Naive thymus-derived CD8-positive, alpha-beta T cell (primary cell): ENCODE results near the gene MTSS2. TPM values are rescaled to one million over a fixed set of nuclear protein-coding genes. Genes with fewer than 3 reads are reported as not detected.

Experiments
- ATAC-seq, 2 donors: fragments of 150-1000 bp; cut with Tn5 transposase in 1 of 2; sonication (Bioruptor Pico), chemical (Tn5 transposase) in 1 of 2; 1 replicate in 1 of 2; 2 replicates in 1 of 2; pipeline ENCODE4 v1.10.0; 2021; ENCODE audit warnings: mild to moderate bottlenecking in 2 of 2, moderate library complexity in 2 of 2
- POLR2A ChIA-PET: fragments of 350-600 bp; sonication (Branson Sonifier 250); formaldehyde crosslinking; loops from one replicate; lab custom pipeline; 2021; ENCODE audit warnings: antibody characterized with exemption; lab: Charles Lee
- DNase-seq, 10 donors: peaks; one replicate each; pipeline versions ENCODE4 v3.0.0 to v3.0.0-alpha.2; 2020 to 2022
- H3K27ac Mint-ChIP-seq, 10 donors: one replicate each; pipeline ENCODE4 v1.8.0; 2020 to 2022; ENCODE audit warnings: mild to moderate bottlenecking in 10 of 10, mixed read lengths in 10 of 10, moderate library complexity in 4 of 10, inconsistent platforms in 1 of 10
- H3K27me3 Mint-ChIP-seq, 5 donors: one replicate each; pipeline ENCODE4 v1.8.0; 2021 to 2022; ENCODE audit warnings: mixed read lengths in 5 of 5
- H3K36me3 Mint-ChIP-seq, 3 donors: one replicate each; pipeline ENCODE4 v1.8.0; 2020 to 2022; ENCODE audit warnings: mixed read lengths in 3 of 3, mild to moderate bottlenecking in 2 of 3, inconsistent platforms in 1 of 3
- H3K4me1 Mint-ChIP-seq, 4 donors: one replicate each; pipeline ENCODE4 v1.8.0; 2021 to 2022; ENCODE audit warnings: mixed read lengths in 4 of 4
- H3K4me3 Mint-ChIP-seq, 10 donors: one replicate each; pipeline ENCODE4 v1.8.0; 2020 to 2022; ENCODE audit warnings: mild to moderate bottlenecking in 10 of 10, mixed read lengths in 10 of 10, moderate library complexity in 6 of 10, inconsistent platforms in 1 of 10
- H3K9me3 Mint-ChIP-seq, 9 donors: one replicate each; pipeline ENCODE4 v1.8.0; 2020 to 2022; ENCODE audit warnings: mixed read lengths in 9 of 9, mild to moderate bottlenecking in 3 of 9, inconsistent platforms in 1 of 9, moderate library complexity in 1 of 9
- polyA plus RNA-seq, 3 donors: library from polyadenylated mRNA; unstranded; fragments of 300-500 nt; fragmentation: Illumina TruSeq; gene quantifications; one replicate each; pipeline ENCODE4 v1.2.3, GENCODE V29; 2021
- total RNA-seq, 8 experiments: library from RNA in 2 of 8; stranded (reverse) in 2 of 8; gene quantifications; one replicate each; pipeline ENCODE4 v1.2.3 and lab custom pipeline; 2021 to 2026

MTSS2 gene, protein sequence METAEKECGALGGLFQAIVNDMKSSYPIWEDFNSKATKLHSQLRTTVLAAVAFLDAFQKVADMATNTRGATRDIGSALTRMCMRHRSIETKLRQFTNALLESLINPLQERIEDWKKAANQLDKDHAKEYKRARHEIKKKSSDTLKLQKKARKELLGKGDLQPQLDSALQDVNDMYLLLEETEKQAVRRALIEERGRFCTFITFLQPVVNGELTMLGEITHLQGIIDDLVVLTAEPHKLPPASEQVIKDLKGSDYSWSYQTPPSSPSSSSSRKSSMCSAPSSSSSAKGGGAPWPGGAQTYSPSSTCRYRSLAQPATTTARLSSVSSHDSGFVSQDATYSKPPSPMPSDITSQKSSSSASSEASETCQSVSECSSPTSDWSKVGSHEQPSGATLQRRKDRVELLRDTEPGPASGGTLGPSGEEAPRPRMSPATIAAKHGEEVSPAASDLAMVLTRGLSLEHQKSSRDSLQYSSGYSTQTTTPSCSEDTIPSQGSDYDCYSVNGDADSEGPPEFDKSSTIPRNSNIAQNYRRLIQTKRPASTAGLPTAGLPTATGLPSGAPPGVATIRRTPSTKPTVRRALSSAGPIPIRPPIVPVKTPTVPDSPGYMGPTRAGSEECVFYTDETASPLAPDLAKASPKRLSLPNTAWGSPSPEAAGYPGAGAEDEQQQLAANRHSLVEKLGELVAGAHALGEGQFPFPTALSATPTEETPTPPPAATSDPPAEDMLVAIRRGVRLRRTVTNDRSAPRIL
- total RNA-seq (10 to 100 TPM; 23.3 to 26.8 TPM), polyA plus RNA-seq (under 1 TPM in 1 of 3 donors, not detected in 2; 0.28 TPM), total RNA-seq (lab: John Stamatoyannopoulos, UW) (8.4 to 39.8 (median 18.1) reads per million in 6 experiments)

DNA sequence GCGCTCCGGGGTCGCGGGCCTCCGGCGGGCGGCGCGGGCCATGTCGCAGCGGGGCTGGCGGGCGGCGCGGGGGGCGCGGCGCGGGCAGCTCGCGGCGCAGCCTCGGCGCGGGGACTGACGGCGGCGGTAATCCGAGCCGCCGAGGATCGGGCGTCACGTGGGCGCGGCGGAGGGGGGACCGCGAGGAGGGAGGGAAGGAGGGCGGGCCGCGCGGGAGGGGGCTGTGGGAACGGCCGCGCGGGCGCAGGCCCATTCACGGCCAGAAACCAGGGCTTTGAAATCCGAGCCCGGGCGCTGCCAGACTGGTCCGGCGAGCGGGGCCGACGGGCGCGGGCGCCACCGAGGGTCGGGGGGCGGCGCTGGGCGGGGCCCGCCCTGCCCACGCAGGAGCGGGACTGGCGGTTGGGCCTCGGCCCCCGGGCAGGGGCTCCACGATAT, at the start of gene MTSS2:
Gene MTSS2 (minus strand): TSS at position 116 of the 438 bp plus-strand sequence. CDS start 262 bp downstream, outside the sequence.
- Mint-ChIP-seq H3K27ac (peak within 1 kb of the TSS in 9 of 10 donors; percentile 25 to 77 (median 53)), H3K36me3 (no peaks in the 10 kb centered on the region), H3K27me3 (peaks cover 0 to 5% (median 0%) of the 10 kb centered on the region in 5 donors), H3K4me1 (peaks cover 8 to 34% (median 18%) of the 10 kb centered on the region in 4 donors), H3K4me3 (peak within 1 kb of the TSS; percentile 64 to 85 (median 74)), H3K9me3 (no peaks in the 10 kb centered on the region)
- peak; percentile 76 to 78 for ATAC-seq
- peak in 9 of 10 donors; percentile 25 to 73 (median 47) for DNase-seq
- POLR2A ChIA-PET: interaction anchor here (0.5 to 6.9 kb wide), 3 partner anchors 27 to 421 kb away, joined by 3 to 50 read pairs (median 3); no protein-coding TSS in a partner anchor

DNA sequence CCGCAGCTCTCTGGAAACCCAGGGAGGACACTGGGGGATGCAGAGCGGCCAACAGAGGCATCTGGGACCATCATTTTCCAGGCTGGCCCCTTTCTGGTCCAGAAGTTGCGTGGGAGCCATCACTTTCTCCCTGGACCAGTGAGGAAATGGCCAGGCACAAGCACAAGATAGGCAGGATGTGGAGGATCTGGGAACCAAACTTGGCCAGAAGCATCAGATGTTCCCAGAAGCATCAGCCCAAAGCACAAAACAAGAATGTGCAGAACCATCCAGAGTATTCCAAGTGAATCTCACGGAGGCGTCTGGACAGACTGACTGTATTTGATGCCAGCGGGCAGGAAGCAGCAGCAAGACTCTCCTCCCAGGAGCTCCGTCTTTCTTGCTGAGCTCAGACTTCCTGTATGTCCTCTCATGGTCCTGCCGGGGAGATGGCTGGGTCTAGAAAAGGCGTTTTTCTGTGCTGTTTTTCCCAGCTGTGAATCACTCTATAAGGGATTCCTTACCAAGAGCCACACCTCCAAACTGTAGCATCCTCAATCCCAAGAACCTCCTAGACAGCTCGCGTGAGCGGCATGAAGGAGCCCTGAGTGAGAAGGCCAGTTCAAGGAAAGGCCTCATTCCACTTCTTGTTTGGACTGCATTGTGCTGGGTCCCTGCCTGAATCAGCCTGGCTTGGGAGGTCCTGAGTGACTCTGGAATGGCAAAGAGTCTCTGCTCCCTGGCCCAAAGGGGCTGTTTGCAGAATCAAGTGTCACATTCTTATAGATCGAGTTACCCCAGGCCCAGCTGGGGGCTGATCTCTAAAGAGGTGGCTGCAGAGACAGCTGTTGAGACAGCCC, 49.5 kb upstream of the MTSS2 start:
- no peak for ATAC-seq
- peaks cover 0 to 28% (median 9%) of the 10 kb centered on the region in 3 donors for H3K36me3 Mint-ChIP-seq
- DNase-seq: peak in 2 of 10 donors; percentile 10 to 53
- H3K27ac Mint-ChIP-seq: peak overlapping the region; percentile 96 to 100 (median 100)
- no peaks in the 10 kb centered on the region for H3K9me3 Mint-ChIP-seq
- H3K4me3 Mint-ChIP-seq: peak overlapping the region in 9 of 10 donors; percentile 8 to 87 (median 76)
- H3K27me3 Mint-ChIP-seq: no peaks in the 10 kb centered on the region
- POLR2A ChIA-PET: interaction anchor here (0.5 to 5.5 kb wide), 4 partner anchors 26 to 392 kb away, joined by 4 to 60 read pairs (median 28); partner anchors contain the start of gene MTSS2
- H3K4me1 Mint-ChIP-seq: peaks cover 36 to 67% (median 52%) of the 10 kb centered on the region in 4 donors

DNA sequence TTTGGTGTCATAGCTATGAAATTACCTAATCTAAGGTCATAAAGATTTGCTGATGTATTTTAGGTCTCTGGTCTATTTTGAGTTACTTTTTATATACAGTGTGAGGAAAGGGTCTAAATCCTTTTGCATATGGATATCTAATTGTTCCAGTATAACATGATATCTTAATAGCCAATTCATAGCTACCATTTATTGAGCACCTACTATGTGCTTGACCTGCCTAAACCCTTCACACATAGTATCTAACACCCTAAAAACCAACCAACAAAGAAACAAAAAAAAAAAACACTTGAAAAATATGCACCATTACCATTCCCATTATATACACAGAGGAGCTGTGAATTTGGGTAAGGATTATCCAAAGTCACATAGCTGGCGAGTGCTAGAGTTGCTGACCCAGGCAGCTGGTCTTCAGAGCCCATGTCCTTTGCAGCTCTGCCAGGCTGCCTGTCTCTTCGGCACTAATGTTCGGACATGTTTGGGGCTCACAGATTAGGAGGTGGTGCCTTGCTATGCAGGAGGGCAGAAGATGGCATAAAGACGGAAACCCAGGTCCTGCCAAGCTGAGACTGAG, 48.8 kb upstream of the MTSS2 start:
- peaks cover 36 to 59% (median 47%) of the 10 kb centered on the region in 4 donors for H3K4me1 Mint-ChIP-seq
- POLR2A ChIA-PET: interaction anchor here (1.3 to 5.5 kb wide), 3 partner anchors 27 to 47 kb away, joined by 4 to 60 read pairs (median 50); partner anchors contain the start of gene MTSS2

DNA sequence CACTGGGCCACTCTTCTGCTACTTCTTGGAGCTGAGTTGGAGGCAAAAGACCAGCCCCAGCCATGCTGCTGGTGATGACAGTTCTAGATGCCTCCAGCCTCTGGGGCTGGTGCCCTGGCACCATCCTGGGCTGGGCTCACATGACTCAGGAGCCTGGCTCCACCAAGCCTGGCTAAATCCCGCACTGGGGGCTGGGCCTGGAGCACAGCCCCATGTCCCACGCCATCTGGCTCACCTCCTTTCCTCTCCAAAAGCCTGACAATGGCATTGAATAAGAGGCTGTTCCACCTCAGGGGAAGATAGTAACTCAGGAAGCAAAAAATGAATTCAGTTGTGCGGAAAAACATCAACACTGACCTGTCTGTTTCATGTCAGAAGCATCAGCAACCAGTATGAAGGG, 45.1 kb upstream of the MTSS2 start:
- DNase-seq (peak in 1 of 10 donors; percentile 7), ATAC-seq (no peak)
- Mint-ChIP-seq H3K27ac (peak overlapping the region in 6 of 10 donors; percentile 31 to 83 (median 46)), H3K4me1 (peaks cover 9 to 24% (median 20%) of the 10 kb centered on the region in 4 donors), H3K36me3 (peaks cover 4 to 52% (median 18%) of the 10 kb centered on the region in 3 donors), H3K27me3 (no peaks in the 10 kb centered on the region), H3K9me3 (no peaks in the 10 kb centered on the region), H3K4me3 (no peak overlapping the region)
- POLR2A ChIA-PET: interaction anchor here (0.6 kb wide), 1 partner anchor 47 kb away, joined by 4 read pairs; no protein-coding TSS in a partner anchor

More for the DNA sequence above, 48.8 kb upstream of the MTSS2 start:
- Mint-ChIP-seq H3K27me3 (no peaks in the 10 kb centered on the region), H3K27ac (peak overlapping the region; percentile 88 to 100 (median 99)), H3K4me3 (peak overlapping the region in 6 of 10 donors; percentile 10 to 65 (median 48)), H3K36me3 (peaks cover 1 to 35% (median 15%) of the 10 kb centered on the region in 3 donors), H3K9me3 (no peaks in the 10 kb centered on the region)
- no peak for DNase-seq
- no peak for ATAC-seq

DNA sequence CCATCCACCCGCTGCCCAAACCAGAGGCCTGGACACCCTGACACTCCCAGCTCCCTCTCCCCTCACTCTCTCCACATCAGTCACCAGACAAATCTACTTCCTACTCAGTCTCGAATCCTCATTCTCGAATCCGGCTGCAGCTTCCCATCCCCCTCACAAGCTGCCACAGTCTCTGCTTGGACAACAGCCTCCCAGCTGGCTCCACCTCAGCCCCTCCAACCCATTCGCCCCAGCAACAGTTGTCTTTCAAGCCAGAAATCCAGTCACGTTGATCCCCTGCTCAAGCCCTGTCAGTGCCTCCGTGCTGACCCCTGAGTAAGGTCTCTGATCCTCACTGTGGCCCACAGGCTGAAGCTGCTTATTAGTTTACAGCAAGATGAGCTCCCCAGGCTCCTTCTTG, 44.2 kb upstream of the MTSS2 start:
- peak overlapping the region in 4 of 10 donors; percentile 2 to 86 (median 75) for H3K27ac Mint-ChIP-seq
- peaks cover 4 to 55% (median 18%) of the 10 kb centered on the region in 3 donors for H3K36me3 Mint-ChIP-seq
- H3K9me3 Mint-ChIP-seq: no peaks in the 10 kb centered on the region
- POLR2A ChIA-PET: interaction anchor here (0.6 kb wide), 2 partner anchors 66 to 1596 kb away, joined by 3 to 6 read pairs; no protein-coding TSS in a partner anchor
- H3K27me3 Mint-ChIP-seq: no peaks in the 10 kb centered on the region
- ATAC-seq (no peak), DNase-seq (peak in 1 of 10 donors; percentile 41)
- H3K4me3 Mint-ChIP-seq: no peak overlapping the region
- peaks cover 2 to 17% (median 13%) of the 10 kb centered on the region in 4 donors for H3K4me1 Mint-ChIP-seq

DNA sequence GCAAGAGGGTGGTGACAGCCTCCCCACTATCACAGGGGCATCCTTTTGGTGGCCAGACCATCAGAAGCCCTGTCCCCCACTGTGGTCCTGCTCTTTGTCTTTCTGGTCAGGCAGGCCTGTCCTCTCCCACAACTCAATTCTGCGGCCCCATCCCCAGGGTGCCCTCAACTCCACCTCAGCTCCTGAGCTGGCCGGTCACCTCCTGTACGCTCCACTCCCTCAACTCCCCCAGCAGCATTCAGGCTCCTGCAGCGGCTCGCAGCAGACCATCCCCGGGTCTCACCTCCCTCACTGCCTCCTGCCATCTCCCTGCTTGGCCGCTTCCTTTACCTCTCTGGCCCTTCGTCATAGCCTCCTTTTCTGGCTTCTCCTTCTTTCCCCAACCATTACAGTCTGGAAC, 43.4 kb upstream of the MTSS2 start:
- Mint-ChIP-seq H3K9me3 (no peaks in the 10 kb centered on the region), H3K27ac (peak overlapping the region in 5 of 10 donors; percentile 11 to 88 (median 64)), H3K4me1 (peaks cover 0 to 11% (median 7%) of the 10 kb centered on the region in 4 donors), H3K4me3 (no peak overlapping the region), H3K27me3 (no peaks in the 10 kb centered on the region), H3K36me3 (peaks cover 4 to 53% (median 18%) of the 10 kb centered on the region in 3 donors)
- DNase-seq (peak in 1 of 10 donors; percentile 6), ATAC-seq (no peak)
- POLR2A ChIA-PET: interaction anchor here (0.6 kb wide), 1 partner anchor 66 kb away, joined by 6 read pairs; no protein-coding TSS in a partner anchor

DNA sequence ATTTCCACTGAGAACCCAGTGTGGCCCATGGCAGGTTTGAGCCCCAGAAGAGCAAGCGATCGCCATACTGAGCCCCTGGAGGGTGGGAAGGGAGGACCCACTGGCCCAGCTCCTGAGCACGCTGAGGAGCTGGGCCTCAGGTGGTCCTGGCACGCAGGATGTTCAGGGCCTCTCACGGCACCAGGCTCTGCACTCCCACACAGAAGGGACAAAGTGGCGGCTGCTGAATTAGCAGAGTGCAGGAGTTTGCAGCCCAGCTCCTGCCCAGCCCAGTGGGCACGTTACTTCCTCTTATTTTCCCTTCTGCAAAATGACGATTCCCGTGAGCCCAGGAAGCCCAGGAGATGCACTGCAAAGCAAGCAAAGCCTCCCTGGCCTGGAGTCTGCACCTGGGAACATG, 42.3 kb upstream of the MTSS2 start:
- H3K4me1 Mint-ChIP-seq: peaks cover 0 to 11% (median 3%) of the 10 kb centered on the region in 4 donors
- peak in 1 of 10 donors; percentile 57 for DNase-seq
- H3K27ac Mint-ChIP-seq: no peak overlapping the region
- POLR2A ChIA-PET: interaction anchor here (1.3 kb wide), 1 partner anchor 9 kb away, joined by 3 read pairs; no protein-coding TSS in a partner anchor
- H3K4me3 Mint-ChIP-seq: no peak overlapping the region
- H3K27me3 Mint-ChIP-seq: no peaks in the 10 kb centered on the region
- no peaks in the 10 kb centered on the region for H3K9me3 Mint-ChIP-seq
- H3K36me3 Mint-ChIP-seq: peaks cover 4 to 56% (median 18%) of the 10 kb centered on the region in 3 donors
- no peak for ATAC-seq

DNA sequence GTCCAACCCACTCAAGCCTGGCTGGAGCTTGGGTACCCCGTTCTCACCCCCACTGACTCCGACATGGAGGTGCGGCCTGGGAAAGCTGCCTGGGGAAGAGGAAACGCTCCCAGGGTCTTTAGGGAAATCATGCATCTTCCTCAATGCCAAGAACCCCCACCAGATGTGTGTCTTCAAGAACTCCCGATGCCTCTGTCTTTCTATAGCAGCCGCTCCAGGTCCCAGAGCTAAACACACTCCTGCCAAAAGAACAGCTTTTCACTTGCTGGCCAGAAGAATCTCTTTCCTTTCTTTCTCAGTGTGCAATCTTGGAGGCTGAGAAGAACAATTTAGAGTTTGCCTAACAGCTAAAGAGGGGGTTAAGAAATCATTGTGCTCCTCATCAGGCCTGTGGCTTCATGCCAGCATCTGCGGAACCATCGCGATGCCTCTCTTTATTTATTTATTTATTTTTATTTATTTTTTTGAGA, 41.1 kb upstream of the MTSS2 start:
- peaks cover 4 to 58% (median 22%) of the 10 kb centered on the region in 3 donors for H3K36me3 Mint-ChIP-seq
- POLR2A ChIA-PET: no interaction called here
- no peak overlapping the region for H3K4me3 Mint-ChIP-seq

DNA sequence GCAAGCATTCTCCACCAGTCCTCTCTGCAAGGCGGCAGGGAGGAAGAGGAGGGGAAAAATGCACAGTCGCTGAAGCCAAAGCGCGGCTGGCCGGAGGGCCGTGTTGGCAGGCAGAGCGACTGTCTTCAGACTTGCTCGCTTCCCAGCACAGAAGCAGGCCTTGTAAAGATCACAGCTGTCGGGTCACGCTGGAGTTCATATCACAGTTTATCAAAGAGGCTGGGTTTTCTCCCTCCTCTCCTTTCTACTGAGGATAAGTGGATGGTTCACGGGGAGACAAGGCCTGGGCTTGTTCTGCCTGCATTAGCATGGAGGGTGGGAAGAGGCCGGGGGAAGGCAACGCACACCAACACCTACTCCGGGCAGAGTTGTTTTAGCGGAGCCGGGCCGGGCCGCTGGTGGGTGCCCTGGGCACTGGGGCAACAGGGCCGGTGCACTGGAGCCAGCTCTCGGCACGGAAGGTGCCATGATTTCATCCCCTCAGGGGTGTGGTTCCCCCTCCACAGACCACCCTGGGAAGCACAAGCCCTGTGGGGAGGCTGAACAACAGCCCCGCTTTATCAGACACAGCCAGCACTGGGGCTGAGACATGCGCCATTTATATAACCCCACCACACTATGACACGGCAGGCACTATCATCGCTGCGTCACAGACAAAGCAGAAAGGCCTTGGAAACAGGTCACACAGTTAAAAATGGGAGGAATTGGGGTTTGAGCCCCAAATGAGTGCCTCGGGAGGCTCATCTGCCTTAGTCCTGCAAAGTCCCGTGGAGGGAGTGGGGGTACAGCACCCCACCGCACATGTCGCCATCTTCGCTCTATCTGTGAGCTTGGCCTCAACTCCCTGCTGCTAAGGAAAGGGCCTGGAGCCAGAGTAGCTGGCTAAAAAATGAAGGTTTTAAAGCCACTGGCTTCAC, 40.3 kb upstream of the MTSS2 start:
- Mint-ChIP-seq H3K4me1 (peaks cover 0 to 10% (median under 1%) of the 10 kb centered on the region in 4 donors), H3K4me3 (no peak overlapping the region), H3K9me3 (no peaks in the 10 kb centered on the region), H3K27me3 (no peaks in the 10 kb centered on the region), H3K27ac (peak overlapping the region in 3 of 10 donors; percentile 29 to 37 (median 33)), H3K36me3 (peaks cover 4 to 58% (median 17%) of the 10 kb centered on the region in 3 donors)
- DNase-seq (no peak), ATAC-seq (no peak)
- POLR2A ChIA-PET: interaction anchor here (1.0 to 1.3 kb wide), 2 partner anchors 11 to 16 kb away, joined by 3 to 4 read pairs; no protein-coding TSS in a partner anchor

More for the DNA sequence above, 41.1 kb upstream of the MTSS2 start:
- Mint-ChIP-seq H3K9me3 (no peaks in the 10 kb centered on the region), H3K27me3 (no peaks in the 10 kb centered on the region), H3K4me1 (peaks cover 0 to 9% (median under 1%) of the 10 kb centered on the region in 4 donors), H3K27ac (no peak overlapping the region)
- ATAC-seq (no peak), DNase-seq (peak in 1 of 10 donors; percentile 34)
